Smooth muscle cell (in vitro differentiated cells): ENCODE measurements around the gene CSRNP2. TPM values are rescaled to one million over a fixed set of nuclear protein-coding genes. Genes with fewer than 3 reads are reported as not detected.

ENCODE experiments used
- DNase-seq: peaks from one replicate; lab custom pipeline; 2025; ENCODE audit not compliant: unreplicated experiment; lab: John Stamatoyannopoulos, UW
- H2AFZ ChIP-seq: fragments of 200-600 bp; sonication (generic); 2 replicates; pipeline ENCODE4 v1.6.0; 2016; ENCODE audit warnings: antibody characterized with exemption, low read depth, mild to moderate bottlenecking
- H3F3A ChIP-seq: fragments of 200-600 bp; sonication (generic); 2 replicates; pipeline ENCODE4 v1.6.0; 2017; ENCODE audit warnings: antibody characterized with exemption, low read depth
- H3K27ac ChIP-seq: fragments of 200-600 bp; sonication (generic); 2 replicates; pipeline ENCODE4 v1.5.1; 2016; ENCODE audit warnings: low read depth, mild to moderate bottlenecking
- H3K27me3 ChIP-seq: fragments of 200-600 bp; sonication (generic); 2 replicates; pipeline ENCODE4 v1.6.1; 2016; ENCODE audit warnings: low read depth, mild to moderate bottlenecking
- H3K36me3 ChIP-seq: fragments of 200-600 bp; sonication (generic); 2 replicates; pipeline ENCODE4 v1.5.1; 2016; ENCODE audit warnings: low read depth
- H3K4me1 ChIP-seq: fragments of 200-600 bp; sonication (generic); 2 replicates; pipeline ENCODE4 v1.5.1; 2016; ENCODE audit warnings: low read depth
- H3K4me2 ChIP-seq: fragments of 200-600 bp; sonication (generic); 2 replicates; pipeline ENCODE4 v1.6.0; 2016; ENCODE audit warnings: mild to moderate bottlenecking
- H3K4me3 ChIP-seq: fragments of 200-600 bp; sonication (generic); 2 replicates; pipeline ENCODE4 v1.5.1; 2016; ENCODE audit warnings: mild to moderate bottlenecking
- H3K79me2 ChIP-seq: fragments of 200-600 bp; sonication (generic); 2 replicates; pipeline ENCODE4 v1.6.0; 2016; ENCODE audit warnings: low read depth, mild to moderate bottlenecking
- H3K9ac ChIP-seq: fragments of 200-600 bp; sonication (generic); 2 replicates; pipeline ENCODE4 v1.6.0; 2016; ENCODE audit warnings: low read depth
- H3K9me3 ChIP-seq: fragments of 200-600 bp; sonication (generic); replicated peaks from 2 replicates; pipeline ENCODE4 v1.5.1; 2016; ENCODE audit warnings: low read depth
- H4K20me1 ChIP-seq: fragments of 200-600 bp; sonication (generic); 2 replicates; pipeline ENCODE4 v1.6.0; 2016; ENCODE audit warnings: low read depth
- CTCF ChIP-seq: fragments of 200-600 bp; sonication (generic); IDR thresholded peaks from 2 replicates; pipeline ENCODE4 v1.5.1; 2017; ENCODE audit warnings: borderline replicate concordance, mild to moderate bottlenecking, antibody characterized with exemption; ENCODE audit not compliant: insufficient read depth, poor library complexity, severe bottlenecking
- WGBS: methylation state at CpG from one replicate; pipeline ENCODE4 v1.1.7; 2016; ENCODE audit warnings: low lambda C conversion rate; 5-methylcytosine and 5-hydroxymethylcytosine counted together
- polyA plus RNA-seq: library from polyadenylated mRNA; unstranded; fragments of >200 nt; fragmentation: Nextera tagmentation; extraction: Ambion mirVana; gene quantifications from 2 replicates; pipeline ENCODE4 v1.2.1, GENCODE V29; 2016
- total RNA-seq: library from RNA; depleted of rRNA; stranded (reverse); fragments of >200 nt; gene quantifications from 2 replicates; pipeline ENCODE4 v1.2.3, GENCODE V29; 2014

Gene CSRNP2
- total and polyA plus RNA-seq, 2 experiments from 2014 or later = 26.3 to 33.8 TPM

DNA sequence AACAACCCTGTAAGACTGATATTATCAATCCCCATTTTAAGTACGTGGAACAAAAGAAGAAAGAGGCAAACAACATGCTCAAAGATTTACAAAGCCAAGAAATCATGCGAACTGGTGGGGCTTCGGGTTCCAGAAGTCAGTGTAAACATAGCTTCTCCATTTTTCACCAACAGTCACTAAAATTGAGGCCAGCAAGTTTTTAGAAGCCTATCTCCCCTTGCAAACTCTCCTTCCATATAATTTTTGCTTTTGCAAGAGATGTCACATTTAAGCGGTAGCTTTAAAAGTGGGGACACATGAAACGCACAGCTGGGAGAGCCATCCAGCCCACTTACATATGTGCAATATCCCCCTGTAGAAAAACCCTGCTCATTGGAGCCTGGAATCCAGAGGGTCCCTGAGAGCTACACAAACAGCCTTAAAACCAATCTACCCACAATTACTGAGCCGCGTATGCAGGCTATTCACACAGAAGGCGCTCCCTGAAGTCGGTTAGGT, 58.0 kb downstream of the CSRNP2 start:
- no peak for TF ChIP-seq CTCF
- Histone ChIP-seq H3K9me3 (no peaks in the 10 kb centered on the region), H3K4me3 (peak overlapping the region; percentile 62), H3F3A (peaks cover 9% of the 10 kb centered on the region), H3K9ac (peak overlapping the region; percentile 84), H3K79me2 (peaks cover 49% of the 10 kb centered on the region), H3K27me3 (no peaks in the 10 kb centered on the region), H3K4me1 (peaks cover 24% of the 10 kb centered on the region), H2AFZ (peak overlapping the region; percentile 82), H3K27ac (peak overlapping the region; percentile 97), H3K36me3 (no peaks in the 10 kb centered on the region), H4K20me1 (peaks cover 19% of the 10 kb centered on the region), H3K4me2 (peak overlapping the region; percentile 95)
- WGBS = 2% methylated on average over 9 of the region's 9 CpGs
- no peak for DNase-seq

GRCh38 chr12:51023625-51024382, 59.6 kb downstream of the CSRNP2 start:
- Histone ChIP-seq H2AFZ (peak overlapping the region; percentile 6), H3K4me1 (peaks cover 24% of the 10 kb centered on the region), H3K4me2 (peak overlapping the region; percentile 95), H3K4me3 (peak overlapping the region; percentile 62), H3K36me3 (no peaks in the 10 kb centered on the region), H3K27me3 (no peaks in the 10 kb centered on the region), H3K9ac (peak overlapping the region; percentile 84), H3K9me3 (no peaks in the 10 kb centered on the region), H3K79me2 (peaks cover 64% of the 10 kb centered on the region), H3F3A (peaks cover 9% of the 10 kb centered on the region), H4K20me1 (peaks cover 32% of the 10 kb centered on the region), H3K27ac (peak overlapping the region; percentile 97)
- 68% methylated on average over 4 of the region's 4 CpGs for WGBS
- DNase-seq = no peak
- TF ChIP-seq CTCF = no peak

GRCh38 chr12:51021694-51022093, 61.7 kb downstream of the CSRNP2 start:
- Histone ChIP-seq H3K79me2 (peaks cover 85% of the 10 kb centered on the region), H3K4me3 (no peak overlapping the region), H3K27ac (no peak overlapping the region), H3K9ac (no peak overlapping the region), H2AFZ (no peak overlapping the region), H3K27me3 (no peaks in the 10 kb centered on the region), H3K4me2 (no peak overlapping the region), H3K36me3 (no peaks in the 10 kb centered on the region), H4K20me1 (peaks cover 53% of the 10 kb centered on the region), H3K4me1 (peaks cover 19% of the 10 kb centered on the region), H3F3A (peaks cover 9% of the 10 kb centered on the region), H3K9me3 (no peaks in the 10 kb centered on the region)
- WGBS = 41% methylated on average over 1 of the region's 1 CpG
- TF ChIP-seq CTCF = no peak
- DNase-seq = no peak
